NCI-H510A treated with DMSO at 0.1 percent for 48 hours (cell line): ENCODE data around the gene PIP5K1B.

Experiments used
- DNase-seq: peaks from one replicate; lab custom pipeline; 2025; lab: John Stamatoyannopoulos, UW

Gene PIP5K1B

GRCh38 chr9:68738358-68738757 lies 33.3 kb downstream of the PIP5K1B start:
- no peak for DNase-seq

GRCh38 chr9:68739621-68740174 lies 34.7 kb downstream of the PIP5K1B start:
- DNase-seq, result no peak

- DNase-seq, result no peak
Measured at GRCh38 chr9:68740561-68740960, 35.5 kb downstream of the PIP5K1B start.

- DNase-seq, result no peak
Measured at GRCh38 chr9:68741234-68741633, 36.2 kb downstream of the PIP5K1B start.

GRCh38 chr9:68741704-68742332 lies 36.8 kb downstream of the PIP5K1B start:
- DNase-seq, result no peak

GRCh38 chr9:68742333-68742730 lies 37.3 kb downstream of the PIP5K1B start:
- DNase-seq, result no peak

GRCh38 chr9:68744426-68744825 lies 39.4 kb downstream of the PIP5K1B start:
- no peak for DNase-seq

- DNase-seq, result no peak
Measured at GRCh38 chr9:68746525-68746924, 41.5 kb downstream of the PIP5K1B start.

GRCh38 chr9:68747043-68747533 lies 42.0 kb downstream of the PIP5K1B start:
- no peak for DNase-seq

- no peak for DNase-seq
Measured at GRCh38 chr9:68749135-68749534, 44.1 kb downstream of the PIP5K1B start.

- DNase-seq, result no peak
Measured at GRCh38 chr9:68749579-68750159, 44.6 kb downstream of the PIP5K1B start.

- DNase-seq, result no peak
Measured at GRCh38 chr9:68750255-68750654, 45.2 kb downstream of the PIP5K1B start.

GRCh38 chr9:68750786-68751185 lies 45.7 kb downstream of the PIP5K1B start:
- DNase-seq, result no peak

GRCh38 chr9:68751556-68751955 lies 46.5 kb downstream of the PIP5K1B start:
- no peak for DNase-seq

- DNase-seq, result no peak
Measured at GRCh38 chr9:68755051-68755450, 50.0 kb downstream of the PIP5K1B start.

- DNase-seq, result no peak
Measured at GRCh38 chr9:68755752-68756151, 50.7 kb downstream of the PIP5K1B start.

GRCh38 chr9:68759981-68760673 lies 55.1 kb downstream of the PIP5K1B start:
- DNase-seq, result no peak

- no peak for DNase-seq
Measured at GRCh38 chr9:68760674-68761333, 55.8 kb downstream of the PIP5K1B start.

- DNase-seq, result no peak
Measured at GRCh38 chr9:68762570-68762969, 57.5 kb downstream of the PIP5K1B start.

- no peak for DNase-seq
Measured at GRCh38 chr9:68763104-68763503, 58.1 kb downstream of the PIP5K1B start.

GRCh38 chr9:68768619-68769018 lies 63.6 kb downstream of the PIP5K1B start:
- no peak for DNase-seq

- DNase-seq, result no peak
Measured at GRCh38 chr9:68769852-68770251, 64.8 kb downstream of the PIP5K1B start.
